ENCODE data around the gene RTP4. TPM values are rescaled to one million over a fixed set of nuclear protein-coding genes. Genes with fewer than 3 reads are reported as not detected.
A peak's percentile ranks its signal among the peaks of the same experiment; 100 is the strongest.

Gene RTP4, protein sequence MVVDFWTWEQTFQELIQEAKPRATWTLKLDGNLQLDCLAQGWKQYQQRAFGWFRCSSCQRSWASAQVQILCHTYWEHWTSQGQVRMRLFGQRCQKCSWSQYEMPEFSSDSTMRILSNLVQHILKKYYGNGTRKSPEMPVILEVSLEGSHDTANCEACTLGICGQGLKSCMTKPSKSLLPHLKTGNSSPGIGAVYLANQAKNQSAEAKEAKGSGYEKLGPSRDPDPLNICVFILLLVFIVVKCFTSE
- total RNA-seq (1.8 and 3.9 TPM in 2 replicates), polyA plus RNA-seq (1.9 and 2.0 TPM in 2 replicates)

- Histone ChIP-seq H3K9me2 (replicated peaks; ENCODE audit: insufficient read depth) (no peaks in the 10 kb centered on the region), H3K36me3 (replicated peaks; ENCODE audit: insufficient read depth, low read depth) (no peaks in the 10 kb centered on the region), H3K9me3 (ENCODE audit: low read depth) (no peaks in the 10 kb centered on the region), H2AFZ (peak within 1 kb of the TSS; percentile 67), H3K27me3 (no peaks in the 10 kb centered on the region), H3K4me2 (peak within 1 kb of the TSS; percentile 64), H4K20me1 (ENCODE audit: insufficient read depth, poor library complexity, severe bottlenecking) (no peaks in the 10 kb centered on the region), H3K79me2 (no peaks in the 10 kb centered on the region), H3K4me3 (no peak within 1 kb of the TSS), H3K27ac (peak within 1 kb of the TSS; percentile 91), H3K4me1 (ENCODE audit: insufficient read depth) (no peaks in the 10 kb centered on the region)
- DNase-seq (ENCODE audit: low spot score) = peak; percentile 24
- WGBS (ENCODE audit: low lambda C conversion rate, missing lambda C conversion rate) = 85% methylated on average over 10 of the region's 10 CpGs
- no peak for TF ChIP-seq EZH2 (IDR thresholded peaks at IDR 0.05; ENCODE audit: borderline replicate concordance)
- no peak for TF ChIP-seq CTCF (IDR thresholded peaks at IDR 0.05; ENCODE audit: poor library complexity)
- no peak for TF ChIP-seq EZH2phosphoT487 (IDR thresholded peaks at IDR 0.05; ENCODE audit: low read depth, severe bottlenecking, unreplicated experiment)
Observed at GRCh38 chr3:187368251-187369088, at the start of gene RTP4. Gene RTP4, plus strand, starts transcription at chr3:187368385. Its CDS starts 57 bp downstream, at chr3:187368442.

DNA sequence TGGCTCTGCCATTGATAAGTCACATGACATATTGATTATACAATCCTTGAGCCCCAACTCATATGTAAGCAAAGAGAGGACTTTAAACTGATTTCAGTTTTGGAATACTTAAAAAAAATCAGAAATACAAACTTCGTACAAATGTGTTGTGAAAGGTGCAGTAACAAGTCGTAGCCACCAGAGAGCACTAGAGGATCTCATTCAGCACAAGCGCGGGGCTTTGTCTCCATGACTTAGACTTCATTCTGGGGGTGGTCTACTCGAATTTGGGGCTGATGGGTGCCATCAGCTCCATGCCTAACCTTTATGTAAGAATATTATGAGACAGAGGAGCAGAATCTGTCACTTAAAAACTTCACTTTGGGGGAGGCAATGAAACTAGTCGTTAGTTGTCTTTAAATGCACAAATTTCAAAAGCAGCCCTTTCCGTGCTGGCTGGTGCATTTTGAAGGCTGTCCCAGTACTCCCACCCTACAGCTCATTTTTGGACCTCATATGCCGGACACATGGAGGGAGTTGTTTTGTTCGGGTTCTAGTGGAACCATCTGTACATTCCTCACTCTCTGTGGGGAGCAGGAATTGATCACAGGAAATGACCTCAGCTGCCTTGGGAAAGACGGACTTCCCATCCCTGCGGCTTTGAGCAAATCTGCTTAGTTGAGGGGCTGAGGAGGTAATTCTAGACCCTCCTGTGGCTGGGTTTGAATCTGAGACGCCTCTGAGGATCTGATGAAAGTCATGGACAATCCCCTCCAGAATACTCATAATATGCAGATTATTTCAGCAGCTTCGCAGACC is 49.2 kb upstream of the RTP4 start:
- 29% methylated on average over 13 of the region's 13 CpGs for WGBS (ENCODE audit: low lambda C conversion rate, missing lambda C conversion rate)
- Histone ChIP-seq H3K27ac (no peak overlapping the region), H3K9me3 (ENCODE audit: low read depth) (no peaks in the 10 kb centered on the region), H2AFZ (peak overlapping the region; percentile 38), H4K20me1 (ENCODE audit: insufficient read depth, poor library complexity, severe bottlenecking) (no peaks in the 10 kb centered on the region), H3K79me2 (no peaks in the 10 kb centered on the region), H3K27me3 (no peaks in the 10 kb centered on the region), H3K36me3 (replicated peaks; ENCODE audit: insufficient read depth, low read depth) (no peaks in the 10 kb centered on the region), H3K9me2 (replicated peaks; ENCODE audit: insufficient read depth) (no peaks in the 10 kb centered on the region), H3K4me1 (ENCODE audit: insufficient read depth) (peaks cover 19% of the 10 kb centered on the region), H3K4me2 (peak overlapping the region; percentile 73), H3K4me3 (no peak overlapping the region)
- TF ChIP-seq EZH2phosphoT487 (IDR thresholded peaks at IDR 0.05; ENCODE audit: low read depth, severe bottlenecking, unreplicated experiment) = no peak
- TF ChIP-seq CTCF (IDR thresholded peaks at IDR 0.05; ENCODE audit: poor library complexity) = peak; percentile 90
- no peak for TF ChIP-seq EZH2 (IDR thresholded peaks at IDR 0.05; ENCODE audit: borderline replicate concordance)
- DNase-seq (ENCODE audit: low spot score) = peak; percentile 75

- Histone ChIP-seq H2AFZ (no peak overlapping the region), H3K9me2 (replicated peaks; ENCODE audit: insufficient read depth) (no peaks in the 10 kb centered on the region), H3K27me3 (no peaks in the 10 kb centered on the region), H4K20me1 (ENCODE audit: insufficient read depth, poor library complexity, severe bottlenecking) (no peaks in the 10 kb centered on the region), H3K4me2 (peak overlapping the region; percentile 73), H3K36me3 (replicated peaks; ENCODE audit: insufficient read depth, low read depth) (no peaks in the 10 kb centered on the region), H3K4me3 (no peak overlapping the region), H3K4me1 (ENCODE audit: insufficient read depth) (peaks cover 19% of the 10 kb centered on the region), H3K79me2 (no peaks in the 10 kb centered on the region), H3K9me3 (ENCODE audit: low read depth) (no peaks in the 10 kb centered on the region), H3K27ac (no peak overlapping the region)
- TF ChIP-seq EZH2phosphoT487 (IDR thresholded peaks at IDR 0.05; ENCODE audit: low read depth, severe bottlenecking, unreplicated experiment) (no peak), CTCF (IDR thresholded peaks at IDR 0.05; ENCODE audit: poor library complexity) (peak; percentile 84), EZH2 (IDR thresholded peaks at IDR 0.05; ENCODE audit: borderline replicate concordance) (no peak)
- WGBS (ENCODE audit: low lambda C conversion rate, missing lambda C conversion rate) = 31% methylated on average over 7 of the region's 7 CpGs
- DNase-seq (ENCODE audit: low spot score) = peak; percentile 86
Observed at GRCh38 chr3:187319699-187320302, 48.4 kb upstream of the RTP4 start.
